ENCODE results near the gene IL17REL. TPM values are rescaled to one million over a fixed set of nuclear protein-coding genes. Genes with fewer than 3 reads are reported as not detected.
"Not testable (repeated sequence)": the region's sequence is repeated elsewhere in the genome, so short reads cannot be mapped to it uniquely, and the experiment has no call there.

IL17REL gene
- total RNA-seq, 1 experiment from 2014 or later: not detected

GRCh38 chr22:49951000-49951677 is 61.4 kb downstream of the IL17REL start:
- peak; percentile 84 for DNase-seq
- Histone ChIP-seq H3K4me3 (ENCODE audit: insufficient read depth, low read depth, low read length) (no peak overlapping the region), H3K36me3 (replicated peaks; ENCODE audit: control insufficient read depth, insufficient read depth, low read length) (no peaks in the 10 kb centered on the region), H3K27me3 (ENCODE audit: control insufficient read depth, insufficient read depth, low read length) (no peaks in the 10 kb centered on the region)

DNA sequence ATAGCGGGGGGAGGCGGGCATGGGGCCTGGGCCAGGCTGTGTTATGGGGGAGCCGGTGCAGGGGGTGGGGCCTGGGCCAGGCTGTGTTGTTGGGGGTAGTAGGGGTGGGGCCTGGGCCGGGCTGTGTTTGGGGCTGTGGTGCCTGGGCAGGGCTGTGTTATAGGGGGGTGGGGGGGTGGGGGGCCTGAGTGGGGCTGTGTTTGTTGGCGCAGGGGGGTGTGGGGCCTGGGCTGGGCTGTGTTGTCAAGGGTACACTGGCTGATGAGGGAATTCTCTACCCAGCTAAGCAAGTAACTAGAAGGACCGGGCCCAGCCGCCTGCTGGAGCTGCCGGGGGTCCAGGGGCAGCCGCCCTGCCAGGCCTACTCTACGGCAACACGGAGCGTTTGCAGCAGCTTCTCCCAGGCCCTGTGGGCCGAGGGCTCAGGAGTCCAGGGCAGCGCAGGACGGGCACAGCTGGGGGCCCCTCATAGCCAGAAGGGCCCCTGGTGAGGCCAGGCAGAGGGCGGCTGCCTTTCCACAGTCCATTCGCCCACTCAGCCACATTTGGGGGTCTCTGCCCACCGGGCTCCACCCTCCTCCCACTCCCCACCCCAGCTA is 62.1 kb downstream of the IL17REL start:
- no peaks in the 10 kb centered on the region for H3K36me3 ChIP-seq (replicated peaks; ENCODE audit: control insufficient read depth, insufficient read depth, low read length)

DNA sequence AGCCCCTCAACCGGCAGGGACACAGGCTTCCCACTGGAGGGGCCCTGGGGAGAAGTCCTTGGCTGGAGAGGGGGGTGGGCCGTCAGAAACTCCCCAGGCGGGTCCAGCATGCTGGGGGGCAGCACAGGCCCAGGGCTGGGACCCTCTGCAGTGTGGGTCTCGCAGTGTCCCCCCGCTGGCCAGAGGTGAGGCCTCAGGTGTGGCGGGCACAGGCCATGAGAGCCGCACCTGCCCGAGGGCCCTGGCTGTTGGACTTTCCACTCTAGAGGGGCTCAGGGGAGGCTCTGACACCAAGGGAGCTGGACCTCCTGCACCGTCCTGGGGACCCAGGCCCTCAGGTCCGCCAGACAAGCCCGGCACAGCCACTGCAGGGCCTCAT is 62.7 kb downstream of the IL17REL start:
- no peaks in the 10 kb centered on the region for H3K27me3 ChIP-seq (ENCODE audit: control insufficient read depth, insufficient read depth, low read length)
- no peaks in the 10 kb centered on the region for H3K36me3 ChIP-seq (replicated peaks; ENCODE audit: control insufficient read depth, insufficient read depth, low read length)
- no peak overlapping the region for H3K4me3 ChIP-seq (ENCODE audit: insufficient read depth, low read depth, low read length)
- DNase-seq: no peak

More for the DNA sequence above, 62.1 kb downstream of the IL17REL start:
- Histone ChIP-seq H3K27me3 (ENCODE audit: control insufficient read depth, insufficient read depth, low read length) (no peaks in the 10 kb centered on the region), H3K4me3 (ENCODE audit: insufficient read depth, low read depth, low read length) (no peak overlapping the region)
- peak; percentile 78 for DNase-seq

DNA sequence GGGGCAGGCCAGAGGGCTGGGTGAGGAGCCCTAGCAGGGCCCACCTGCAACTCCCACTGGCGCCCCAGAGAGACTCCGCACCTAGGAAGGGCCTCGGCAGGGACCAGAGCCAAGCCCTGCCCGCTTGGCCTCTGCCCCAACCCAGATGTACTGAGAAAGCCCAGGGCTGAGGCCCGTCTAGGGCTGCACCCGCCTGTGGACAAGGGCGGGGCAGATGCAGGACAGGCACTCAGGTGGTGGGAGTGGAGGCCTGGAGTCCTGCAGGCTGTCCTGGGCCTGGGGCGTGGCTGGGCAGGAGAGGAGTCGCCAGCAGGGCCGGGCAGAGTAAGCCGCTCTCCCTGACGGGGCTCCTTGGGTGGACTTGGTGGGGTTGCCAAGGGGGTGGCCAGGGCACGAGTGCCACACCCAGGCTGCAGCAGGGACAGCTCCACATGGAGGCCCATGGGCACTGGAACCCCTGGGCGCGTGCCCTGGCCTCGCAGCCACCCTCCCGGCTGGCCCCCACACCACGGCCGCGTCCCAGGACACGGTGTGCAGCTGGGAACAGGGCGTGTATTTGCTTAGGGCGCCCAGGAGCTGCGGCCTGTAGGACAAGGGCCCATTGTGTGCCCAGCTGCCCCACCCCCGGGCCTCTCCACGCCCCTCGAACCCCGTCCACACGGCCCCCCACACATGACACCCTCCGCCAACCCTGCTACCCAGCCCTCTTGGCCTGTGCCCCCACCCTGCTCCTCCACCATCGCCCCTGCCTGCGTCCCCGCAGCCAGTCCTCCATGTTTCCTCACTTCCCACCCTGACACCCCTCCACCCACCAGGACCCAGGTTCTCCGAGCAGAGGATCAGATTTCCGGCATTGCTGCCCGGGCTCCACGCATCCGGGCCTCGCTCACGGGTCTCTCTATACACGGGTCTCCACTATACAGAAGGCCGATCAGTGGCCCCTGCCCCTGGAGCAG is 63.3 kb downstream of the IL17REL start:
- Histone ChIP-seq H3K27me3 (ENCODE audit: control insufficient read depth, insufficient read depth, low read length) (no peaks in the 10 kb centered on the region), H3K4me3 (ENCODE audit: insufficient read depth, low read depth, low read length) (no peak overlapping the region), H3K36me3 (replicated peaks; ENCODE audit: control insufficient read depth, insufficient read depth, low read length) (no peaks in the 10 kb centered on the region)
- no peak for DNase-seq

DNA sequence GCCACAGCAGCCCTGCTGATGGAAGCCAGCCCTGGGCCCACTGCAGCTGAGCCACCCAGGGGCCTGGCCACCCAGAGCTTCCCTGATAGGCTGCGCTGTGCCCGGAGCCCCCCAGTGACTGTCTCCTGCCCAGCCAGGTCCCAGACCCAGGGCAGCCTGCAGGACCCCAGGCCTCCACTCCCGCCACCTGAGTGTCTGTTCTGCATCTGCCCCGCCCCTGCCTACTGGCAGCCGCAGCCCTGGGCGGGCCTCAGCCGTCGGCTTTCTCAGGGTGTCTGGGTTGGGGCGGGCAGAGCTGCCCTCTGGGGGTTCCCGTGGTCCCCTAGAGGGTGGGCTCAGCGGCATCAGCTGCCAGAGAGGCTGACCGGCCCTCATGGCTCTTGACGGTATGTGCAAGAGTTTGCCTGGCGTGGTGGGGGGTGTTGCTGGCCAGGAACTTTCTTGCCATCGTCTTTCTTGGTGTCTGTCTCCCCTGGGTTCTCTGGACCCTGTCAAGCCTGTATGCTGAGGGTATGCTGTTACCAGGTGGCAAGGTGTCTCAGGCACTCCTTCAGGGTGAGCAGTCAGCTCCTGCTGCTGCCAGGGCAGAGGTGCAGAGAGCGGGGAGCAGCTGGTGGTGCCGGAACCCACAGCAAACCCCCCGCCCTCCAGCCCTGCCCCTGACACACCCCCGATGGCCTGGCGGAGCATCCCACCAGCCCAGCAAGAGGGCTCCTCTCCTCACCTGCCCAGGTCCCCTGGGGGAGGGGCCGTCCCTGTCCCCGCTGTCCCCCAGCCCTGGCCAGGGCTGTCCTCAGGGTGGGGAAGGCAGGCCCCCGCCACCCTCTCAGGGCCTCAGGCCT is 64.2 kb downstream of the IL17REL start:
- no peaks in the 10 kb centered on the region for H3K27me3 ChIP-seq (ENCODE audit: control insufficient read depth, insufficient read depth, low read length)
- H3K36me3 ChIP-seq (replicated peaks; ENCODE audit: control insufficient read depth, insufficient read depth, low read length): no peaks in the 10 kb centered on the region
- H3K4me3 ChIP-seq (ENCODE audit: insufficient read depth, low read depth, low read length): no peak overlapping the region
- no peak for DNase-seq

- H3K27me3 ChIP-seq (ENCODE audit: control insufficient read depth, insufficient read depth, low read length): no peaks in the 10 kb centered on the region
- H3K36me3 ChIP-seq (replicated peaks; ENCODE audit: control insufficient read depth, insufficient read depth, low read length): no peaks in the 10 kb centered on the region
- DNase-seq: no peak
- no peak overlapping the region for H3K4me3 ChIP-seq (ENCODE audit: insufficient read depth, low read depth, low read length)
These were observed 65.3 kb downstream of the IL17REL start for GRCh38 chr22:49947296-49947622.

DNA sequence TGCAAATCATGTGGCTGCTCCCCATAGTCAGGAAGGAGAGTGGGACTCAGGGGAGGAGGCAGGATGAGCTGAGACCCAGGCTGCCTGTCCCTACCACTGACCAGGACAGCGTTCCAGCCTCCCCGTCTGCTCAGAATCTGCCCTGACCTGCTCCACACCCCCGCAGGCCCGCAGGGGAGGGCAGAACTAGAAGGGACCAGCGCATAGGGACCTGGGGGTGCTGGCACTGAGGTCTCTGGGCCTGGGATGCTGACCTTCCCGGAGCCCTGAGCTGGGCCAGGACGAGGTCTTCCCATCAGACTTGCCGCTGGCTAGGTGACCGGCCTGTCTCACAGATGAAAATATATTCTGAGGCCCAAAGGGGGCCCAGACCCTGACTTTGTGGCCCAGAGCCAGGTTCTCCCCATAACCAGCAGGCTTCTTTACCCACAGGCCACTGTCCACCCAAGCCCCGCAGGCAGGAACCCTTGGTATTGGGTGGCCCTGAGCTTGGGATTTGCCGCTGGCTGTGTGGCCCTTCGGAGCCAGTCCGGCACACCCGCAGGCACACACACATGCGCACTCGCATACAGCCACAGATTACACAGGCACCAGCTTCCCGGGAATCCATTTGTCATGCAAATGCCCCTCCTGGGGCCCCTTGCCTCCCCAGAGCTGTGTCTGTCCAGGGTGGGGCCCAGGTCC is 65.8 kb downstream of the IL17REL start:
- DNase-seq: peak; percentile 82
- H3K36me3 ChIP-seq (replicated peaks; ENCODE audit: control insufficient read depth, insufficient read depth, low read length): no peaks in the 10 kb centered on the region
- no peaks in the 10 kb centered on the region for H3K27me3 ChIP-seq (ENCODE audit: control insufficient read depth, insufficient read depth, low read length)
- H3K4me3 ChIP-seq (ENCODE audit: insufficient read depth, low read depth, low read length): no peak overlapping the region

- not testable (repeated sequence) for DNase-seq; H3K36me3 ChIP-seq (replicated peaks; ENCODE audit: control insufficient read depth, insufficient read depth, low read length); H3K27me3 ChIP-seq (ENCODE audit: control insufficient read depth, insufficient read depth, low read length); H3K4me3 ChIP-seq (ENCODE audit: insufficient read depth, low read depth, low read length)
These were observed 67.3 kb downstream of the IL17REL start for GRCh38 chr22:49945042-49945794.

Other genes with a start within 250 kb of the IL17REL start
- gene BRD1, start 184.9 kb downstream of the IL17REL start, total RNA-seq (2014; rRNA removed; shearing (Covaris generic)): 24.9 and 29.5 TPM in 2 replicates
- 23.1 and 25.0 TPM in 2 replicates for gene ZBED4, start 158.9 kb downstream of the IL17REL start, total RNA-seq (2014; rRNA removed; shearing (Covaris generic))
- 28.5 and 32.9 TPM in 2 replicates for gene ALG12, start 94.3 kb downstream of the IL17REL start, total RNA-seq (2014; rRNA removed; shearing (Covaris generic))
- 22.8 and 45.6 TPM in 2 replicates for gene CRELD2, start 94.1 kb downstream of the IL17REL start, total RNA-seq (2014; rRNA removed; shearing (Covaris generic))
- 71.2 and 79.7 TPM in 2 replicates for gene PIM3, start 52.0 kb downstream of the IL17REL start, total RNA-seq (2014; rRNA removed; shearing (Covaris generic))
- not detected in 2 replicates for gene TTLL8, start 45.5 kb upstream of the IL17REL start, total RNA-seq (2014; rRNA removed; shearing (Covaris generic))
- gene MLC1, start 72.7 kb upstream of the IL17REL start, total RNA-seq (2014; rRNA removed; shearing (Covaris generic)): 0.14 TPM in 1 of 2 replicates, not detected in the other
- not detected in 2 replicates for gene MOV10L1, start 77.2 kb upstream of the IL17REL start, total RNA-seq (2014; rRNA removed; shearing (Covaris generic))
- gene PANX2, start 158.0 kb upstream of the IL17REL start, total RNA-seq (2014; rRNA removed; shearing (Covaris generic)): 2.2 and 2.6 TPM in 2 replicates
- 83.1 and 84.6 TPM in 2 replicates for gene TRABD, start 173.1 kb upstream of the IL17REL start, total RNA-seq (2014; rRNA removed; shearing (Covaris generic))
- gene SELENOO, start 188.2 kb upstream of the IL17REL start, total RNA-seq (2014; rRNA removed; shearing (Covaris generic)): 27.8 and 29.9 TPM in 2 replicates
- 24.0 and 31.6 TPM in 2 replicates for gene TUBGCP6, start 232.3 kb upstream of the IL17REL start, total RNA-seq (2014; rRNA removed; shearing (Covaris generic))
- gene HDAC10, start 238.5 kb upstream of the IL17REL start, total RNA-seq (2014; rRNA removed; shearing (Covaris generic)): 15.7 and 22.4 TPM in 2 replicates
- gene MAPK12, start 248.9 kb upstream of the IL17REL start, total RNA-seq (2014; rRNA removed; shearing (Covaris generic)): 21.2 and 23.8 TPM in 2 replicates